Right lung (tissue), 5 donors: ENCODE data around the gene ATP12A. TPM values are rescaled to one million over a fixed set of nuclear protein-coding genes. Genes with fewer than 3 reads are reported as not detected.

Experiments used
- DNase-seq, 2 donors: peaks; one replicate each; pipeline ENCODE4 v3.0.0-alpha.2; 2013
- polyA plus RNA-seq, 5 donors: library from polyadenylated mRNA; unstranded; fragments of 120-200 nt; gene quantifications; one replicate each; pipeline versions ENCODE4 v1.2.1 to v1.2.3, GENCODE V29; 2013; ENCODE audit warnings: inconsistent platforms in 1 of 5, low replicate concordance in 1 of 5; ENCODE audit not compliant: insufficient read length in 5 of 5, insufficient read depth in 1 of 5

ATP12A gene
- polyA plus RNA-seq, 5 donors, result 0.03 to 0.21 (median 0.04) TPM; not detected in 2

DNA sequence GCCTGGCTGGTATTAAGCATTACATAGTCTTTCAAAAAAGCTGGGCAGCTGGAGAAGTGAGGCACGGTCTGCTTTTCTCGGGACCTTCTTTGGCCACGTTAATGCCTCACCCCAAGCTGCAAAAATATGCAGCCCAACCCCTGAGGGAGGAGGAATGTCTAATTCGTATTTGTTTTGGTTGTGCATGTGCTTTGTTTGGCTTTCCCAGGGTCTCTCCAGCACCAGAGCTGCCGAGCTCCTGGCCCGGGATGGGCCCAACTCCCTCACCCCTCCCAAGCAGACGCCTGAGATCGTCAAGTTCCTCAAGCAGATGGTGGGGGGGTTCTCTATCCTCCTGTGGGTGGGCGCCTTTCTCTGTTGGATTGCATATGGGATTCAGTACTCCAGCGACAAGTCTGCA is 7.9 kb downstream of the ATP12A start:
- DNase-seq, result no peak

DNA sequence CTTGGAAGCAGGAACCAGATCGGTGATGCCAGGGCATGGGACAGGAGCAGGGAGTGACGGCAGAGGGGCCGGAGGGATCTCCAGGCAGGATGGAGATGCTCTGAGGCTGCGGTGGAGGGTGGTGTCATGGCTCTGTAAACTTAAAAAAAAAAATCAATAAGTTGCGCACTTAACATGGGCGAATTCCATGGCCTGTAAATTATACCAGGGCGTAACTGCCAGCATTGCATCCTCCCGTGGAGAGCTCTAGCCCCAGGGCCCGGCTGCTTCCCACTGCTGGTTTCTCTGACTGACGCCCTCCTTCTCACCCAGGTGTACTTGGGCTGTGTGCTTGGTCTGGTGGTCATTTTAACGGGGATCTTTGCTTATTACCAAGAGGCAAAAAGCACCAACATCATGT is 8.7 kb downstream of the ATP12A start:
- DNase-seq, result no peak

- DNase-seq, result no peak
Measured at GRCh38 chr13:24691381-24691780, 11.2 kb downstream of the ATP12A start.

- no peak for DNase-seq
Measured at GRCh38 chr13:24692561-24692960, 12.4 kb downstream of the ATP12A start.

GRCh38 chr13:24693862-24694471 is 13.8 kb downstream of the ATP12A start:
- no peak for DNase-seq

- no peak for DNase-seq
Measured at GRCh38 chr13:24694907-24695306, 14.7 kb downstream of the ATP12A start.

DNA sequence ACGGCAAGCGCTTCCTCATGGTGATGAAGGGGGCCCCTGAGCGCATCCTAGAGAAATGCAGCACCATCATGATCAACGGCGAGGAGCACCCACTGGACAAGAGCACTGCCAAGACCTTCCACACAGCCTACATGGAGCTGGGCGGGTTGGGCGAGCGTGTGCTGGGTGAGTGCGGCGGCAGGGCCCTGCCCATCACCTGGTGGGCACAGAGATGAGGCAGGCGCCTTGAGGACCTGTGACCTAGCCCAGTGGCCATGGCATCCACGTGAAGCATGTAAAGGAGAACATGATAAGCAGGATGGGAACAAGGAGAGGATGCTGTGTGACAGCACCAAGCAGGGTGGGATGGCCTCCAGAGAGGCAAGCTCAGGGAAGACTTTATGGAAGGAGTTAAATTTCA is 18.5 kb downstream of the ATP12A start:
- DNase-seq, result no peak

GRCh38 chr13:24699541-24699940 is 19.3 kb downstream of the ATP12A start:
- DNase-seq, result no peak

- no peak for DNase-seq
Measured at GRCh38 chr13:24700539-24700938, 20.3 kb downstream of the ATP12A start.

DNA sequence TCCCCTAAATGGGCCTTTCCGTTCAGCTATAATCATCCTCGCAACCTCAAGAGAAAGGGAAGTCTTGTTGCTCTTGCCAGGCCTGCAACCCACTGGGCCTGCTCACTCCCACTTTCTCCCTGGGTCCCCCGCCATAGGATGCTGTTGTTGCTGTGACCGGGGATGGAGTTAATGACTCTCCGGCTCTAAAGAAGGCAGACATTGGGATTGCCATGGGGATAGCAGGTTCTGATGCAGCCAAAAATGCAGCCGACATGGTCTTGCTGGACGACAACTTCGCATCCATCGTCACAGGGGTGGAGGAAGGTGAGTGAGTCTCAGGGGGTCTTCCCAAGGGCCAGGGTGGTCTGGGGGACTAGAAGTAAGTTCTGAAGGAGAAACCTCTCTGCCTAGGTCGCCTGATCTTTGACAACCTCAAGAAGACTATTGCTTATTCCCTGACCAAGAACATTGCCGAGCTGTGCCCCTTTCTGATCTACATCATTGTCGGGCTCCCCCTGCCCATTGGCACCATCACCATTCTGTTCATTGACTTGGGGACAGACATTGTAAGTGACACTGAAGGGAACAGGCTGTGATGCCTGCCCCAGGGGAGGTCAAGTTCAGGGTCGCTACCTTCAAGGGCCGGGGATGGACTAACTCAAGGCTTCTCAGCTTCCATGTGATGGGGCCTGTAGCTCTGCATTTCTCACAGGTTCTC is 26.8 kb downstream of the ATP12A start:
- DNase-seq, result no peak

- DNase-seq, result no peak
Measured at GRCh38 chr13:24709186-24709913, 29.1 kb downstream of the ATP12A start.

DNA sequence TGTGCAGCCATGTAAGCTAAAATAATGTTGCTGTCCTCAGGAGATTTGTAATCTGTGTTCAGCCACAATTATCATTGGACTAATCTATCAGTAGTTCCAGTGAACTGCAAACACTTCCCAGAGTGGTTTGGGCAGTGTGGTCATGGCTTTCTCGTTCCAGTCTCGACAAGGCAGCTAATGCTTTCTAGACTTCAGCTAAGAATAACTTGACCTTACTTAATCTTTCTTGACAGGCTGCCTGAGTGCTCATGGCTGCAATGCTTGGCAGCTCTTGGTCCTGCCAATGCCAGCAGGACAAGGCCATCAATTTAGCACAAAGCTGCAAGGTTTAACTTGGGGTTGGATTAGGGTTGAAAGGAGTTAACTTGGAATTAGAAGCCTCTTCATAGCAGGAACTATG is 32.8 kb downstream of the ATP12A start:
- no peak for DNase-seq

DNA sequence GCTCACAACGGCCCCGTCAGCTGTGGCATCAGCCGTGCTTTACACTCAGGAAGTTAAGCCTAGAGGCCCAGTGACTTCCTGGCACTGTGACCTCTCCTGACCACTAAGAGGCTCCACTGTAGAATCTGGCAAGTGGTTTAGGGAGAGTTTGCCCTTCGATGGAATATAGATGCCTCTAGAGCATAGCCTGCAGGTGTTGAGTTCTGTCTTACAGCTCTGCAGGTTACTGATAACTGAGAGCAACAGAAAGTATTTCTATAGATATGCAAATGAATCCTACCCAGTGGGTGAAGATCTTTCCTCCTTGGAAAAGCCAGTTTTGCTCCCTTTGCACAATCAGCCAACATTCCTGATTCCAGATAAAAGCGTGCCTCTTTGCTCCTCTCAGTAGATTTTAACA is 35.8 kb downstream of the ATP12A start:
- no peak for DNase-seq

DNA sequence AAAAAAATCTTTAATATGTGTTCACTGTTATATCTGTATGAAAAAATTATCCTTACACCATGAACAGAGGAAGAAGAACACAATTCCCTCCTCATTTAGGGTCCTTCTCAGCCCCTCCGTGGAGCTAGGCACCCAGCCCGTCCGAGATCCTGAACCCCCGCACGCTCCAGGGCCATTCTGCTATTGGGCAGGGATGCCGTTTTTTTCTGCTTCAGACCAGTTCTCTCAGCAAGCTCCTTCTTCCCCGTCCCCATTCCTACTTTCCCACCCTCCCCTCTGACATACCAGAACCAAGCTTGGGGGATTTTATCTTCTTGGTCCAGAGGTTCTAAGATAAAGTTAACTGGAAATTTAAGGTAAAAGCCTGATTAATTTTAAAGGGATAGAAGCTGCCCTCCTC is 36.2 kb downstream of the ATP12A start:
- DNase-seq, result no peak

DNA sequence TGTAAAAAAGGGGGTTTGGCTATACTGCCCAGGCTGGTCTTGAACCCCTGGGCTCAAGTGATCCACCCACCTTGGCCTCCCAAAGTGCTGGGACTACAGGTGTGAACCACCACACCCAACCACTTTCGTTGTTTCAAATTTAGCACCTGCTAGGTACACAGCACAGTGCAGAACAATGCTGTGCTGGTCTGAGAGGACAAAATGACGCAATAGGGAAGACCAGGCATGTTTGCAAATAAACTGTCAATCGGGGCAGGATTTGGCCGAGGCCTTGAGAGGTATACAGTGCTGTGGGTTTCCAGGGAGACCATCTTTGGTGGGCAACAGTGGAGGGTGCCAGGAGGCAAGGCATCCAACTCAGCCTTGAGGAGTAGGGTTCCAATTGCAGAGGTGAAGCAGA is 37.0 kb downstream of the ATP12A start:
- no peak for DNase-seq

GRCh38 chr13:24718192-24718965 is 38.2 kb downstream of the ATP12A start:
- no peak for DNase-seq

DNA sequence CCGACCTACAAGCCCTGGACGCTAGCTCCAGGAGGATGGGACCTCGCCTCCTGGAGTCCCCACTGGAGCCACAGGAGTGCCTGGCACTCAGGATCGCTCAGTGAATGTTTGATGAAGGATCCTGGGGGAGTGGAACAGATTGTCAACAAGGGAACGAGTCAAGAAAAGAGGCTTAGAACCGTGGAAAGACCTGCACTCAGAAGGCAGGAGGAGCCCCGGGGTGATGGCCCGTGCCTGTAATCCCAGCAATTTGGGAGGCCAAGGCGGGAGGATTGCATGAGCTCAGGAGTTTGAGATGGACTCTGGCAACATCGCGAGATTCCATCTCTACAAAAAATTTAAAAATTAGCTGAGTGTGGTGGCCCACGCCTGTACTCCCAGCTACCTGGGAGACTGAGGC is 38.9 kb downstream of the ATP12A start:
- DNase-seq, result no peak

DNA sequence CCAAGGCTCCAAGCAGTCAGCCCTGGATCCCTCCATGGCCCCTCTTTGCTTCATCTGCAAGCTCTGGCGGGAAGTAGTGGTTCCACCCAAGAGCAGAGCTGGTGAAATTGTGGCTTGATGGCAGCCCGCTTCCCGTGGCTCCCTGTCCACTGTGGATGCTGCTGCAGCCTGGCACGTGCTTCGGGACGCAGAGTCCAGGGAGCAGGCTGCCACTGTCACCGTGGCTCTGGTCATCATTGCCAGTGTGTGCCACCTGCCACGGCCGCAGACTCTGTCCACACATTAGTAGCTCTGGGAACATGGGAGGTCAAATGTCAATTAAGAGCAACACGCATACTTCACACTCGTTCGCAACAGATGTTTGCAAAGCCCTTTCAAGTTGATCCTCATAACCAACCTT is 43.0 kb downstream of the ATP12A start:
- DNase-seq, result no peak

- DNase-seq, result no peak
Measured at GRCh38 chr13:24724714-24725113, 44.5 kb downstream of the ATP12A start.

DNA sequence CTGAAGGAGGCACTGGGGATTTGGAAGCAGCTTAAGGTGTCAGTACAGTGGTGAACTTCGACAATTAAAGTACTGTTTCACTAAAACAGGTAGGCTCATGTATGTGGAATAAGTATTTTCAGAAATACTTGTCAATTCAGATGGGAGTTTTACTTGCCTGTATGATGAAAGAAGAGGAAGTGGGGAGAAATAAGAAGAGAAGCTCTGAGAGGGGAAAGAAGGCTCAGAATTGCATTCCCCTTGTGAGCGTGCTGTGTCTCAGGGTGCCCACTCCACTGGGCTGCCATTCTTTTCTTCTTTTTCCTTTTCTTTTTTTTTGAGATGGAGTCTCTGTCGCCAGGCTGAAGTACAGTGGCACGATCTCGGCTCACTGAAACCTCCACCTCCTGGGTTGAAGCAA is 45.2 kb downstream of the ATP12A start:
- no peak for DNase-seq

DNA sequence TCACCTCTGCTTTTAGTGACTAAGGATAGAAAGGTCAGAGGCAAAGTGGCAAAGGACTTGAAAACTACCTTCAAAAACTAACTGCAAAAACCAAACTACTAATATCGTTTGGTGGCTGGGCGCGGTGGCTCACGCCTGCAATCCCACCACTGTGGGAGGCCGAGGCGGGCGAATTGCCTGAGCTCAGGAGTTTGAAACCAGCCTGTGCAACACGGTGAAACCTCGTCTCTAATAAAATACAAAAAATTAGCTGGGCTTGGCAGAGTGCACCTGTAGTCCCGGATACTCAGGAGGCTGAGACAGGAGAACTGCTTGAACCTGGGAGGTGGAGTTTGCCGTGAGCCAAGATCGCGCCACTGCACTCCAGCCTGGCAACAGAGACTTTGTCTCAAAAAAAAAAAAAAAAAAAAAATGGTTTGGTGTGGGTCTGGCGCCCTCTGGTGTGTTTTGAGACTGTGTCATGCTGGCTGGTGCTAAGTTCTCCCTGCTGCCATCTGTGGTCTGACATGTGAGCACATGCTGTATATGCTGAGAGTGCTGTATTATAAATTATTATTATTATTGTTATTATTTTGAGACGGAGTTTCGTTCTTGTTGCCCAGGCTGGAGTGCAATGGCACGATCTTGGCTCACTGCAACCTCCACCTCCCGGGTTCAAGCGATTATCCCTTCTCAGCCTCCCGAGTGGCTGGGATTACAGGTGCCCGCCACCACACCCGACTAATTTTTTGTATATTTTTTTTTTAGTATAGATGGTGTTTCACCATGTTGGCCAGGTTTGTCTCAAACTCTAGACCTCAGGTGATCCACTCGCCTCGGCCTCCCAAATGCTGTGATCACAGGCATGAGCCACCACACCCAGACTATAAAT is 47.8 kb downstream of the ATP12A start:
- peak; percentile 41 to 63 for DNase-seq
